Right cardiac atrium (tissue), 5 donors: ENCODE data around the gene FAM3C. TPM values are rescaled to one million over a fixed set of nuclear protein-coding genes. Genes with fewer than 3 reads are reported as not detected.

Source experiments
- ATAC-seq, 2 donors: fragments of 200-7000 bp; cut with Tn5 transposase; one replicate each; pipeline versions ENCODE4 v1.8.0 to v1.9.1; 2020; ENCODE audit warnings: moderate library complexity in 2 of 2, mild to moderate bottlenecking in 1 of 2
- DNase-seq, 3 donors: peaks; one replicate each; pipeline ENCODE4 v3.0.0-alpha.2; 2020
- H3K27ac ChIP-seq: one replicate; pipeline ENCODE4 v1.5.1; 2013; ENCODE audit warnings: mild to moderate bottlenecking, low read length, control low read depth, moderate library complexity
- H3K27me3 ChIP-seq: one replicate; pipeline ENCODE4 v1.6.1; 2013; ENCODE audit not compliant: control insufficient read depth, insufficient read depth
- H3K4me1 ChIP-seq: one replicate; pipeline ENCODE4 v1.6.1; 2013; ENCODE audit warnings: low read length; ENCODE audit not compliant: control insufficient read depth, insufficient read depth
- H3K4me3 ChIP-seq: one replicate; pipeline ENCODE4 v1.5.1; 2013; ENCODE audit warnings: low read length, control low read depth
- H3K9me3 ChIP-seq: one replicate; pipeline ENCODE4 v1.6.1; 2013; ENCODE audit warnings: low read length; ENCODE audit not compliant: control insufficient read depth
- WGBS: extraction: QIAGEN DNeasy Blood & Tissue Kit; methylation state at CpG from one replicate; pipeline ENCODE4 v1.1.7; 2013; 5-methylcytosine and 5-hydroxymethylcytosine counted together
- intact Hi-C, 4 donors: fragments of 100-400 bp; cut with DNase I; formaldehyde crosslinking; loops; one replicate each; pipeline versions ENCODE4 v1.11.0 to v1.14.0; 2022 to 2023
- polyA plus RNA-seq: library from polyadenylated mRNA; stranded (reverse); fragments of 200-250 nt; gene quantifications from one replicate; pipeline ENCODE4 v1.2.3, GENCODE V29; 2013
- total RNA-seq, 4 donors: library from RNA; stranded (reverse); fragmentation: NEBNext Ultra II Directional; extraction: Animal tissue kit (Norgen Biotek cat#: 25700); gene quantifications; one replicate each; pipeline ENCODE4 v1.2.1, GENCODE V29; 2021
- donor health status: healthy with polysubstance abuse.
- donor health status: DM: no; HTN: yes; CAD: no.
- donor health status: DM: no; HTN: no; CAD: no.
- donor health status: DM: no; HTN: yes; CAD: no; lungs with severe emphysema.
- donor health status: DM: yes; HTN: yes; CAD: no.

FAM3C gene
- total and polyA plus RNA-seq, 5 donors: 45.5 to 69.6 (median 60.5) TPM

DNA sequence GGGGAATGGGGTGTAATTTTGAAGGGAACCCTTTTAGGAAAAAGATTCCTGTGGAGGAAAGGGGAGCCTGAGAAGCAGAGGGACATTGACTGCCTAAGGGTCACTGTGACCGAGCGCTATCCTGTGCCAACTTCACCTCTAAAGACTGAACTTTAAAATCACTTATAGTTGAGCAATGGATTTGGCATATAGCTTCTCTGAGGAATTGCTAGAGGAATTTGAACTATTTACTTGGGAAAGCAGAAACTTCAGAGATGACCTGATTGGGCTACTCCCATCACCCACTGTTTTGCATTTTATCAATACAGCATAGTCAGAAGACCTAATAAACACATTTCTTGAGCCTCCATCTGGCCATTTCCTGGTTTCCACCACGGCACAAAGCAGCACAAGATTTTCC lies 91.0 kb downstream of the FAM3C start:
- Histone ChIP-seq H3K4me3 (no peak overlapping the region), H3K27ac (no peak overlapping the region), H3K27me3 (no peaks in the 10 kb centered on the region), H3K4me1 (no peaks in the 10 kb centered on the region), H3K9me3 (no peaks in the 10 kb centered on the region)
- intact Hi-C loops: no loop called here
- ATAC-seq (no peak), DNase-seq (no peak)
- 78% methylated on average over 3 of the region's 3 CpGs for WGBS

DNA sequence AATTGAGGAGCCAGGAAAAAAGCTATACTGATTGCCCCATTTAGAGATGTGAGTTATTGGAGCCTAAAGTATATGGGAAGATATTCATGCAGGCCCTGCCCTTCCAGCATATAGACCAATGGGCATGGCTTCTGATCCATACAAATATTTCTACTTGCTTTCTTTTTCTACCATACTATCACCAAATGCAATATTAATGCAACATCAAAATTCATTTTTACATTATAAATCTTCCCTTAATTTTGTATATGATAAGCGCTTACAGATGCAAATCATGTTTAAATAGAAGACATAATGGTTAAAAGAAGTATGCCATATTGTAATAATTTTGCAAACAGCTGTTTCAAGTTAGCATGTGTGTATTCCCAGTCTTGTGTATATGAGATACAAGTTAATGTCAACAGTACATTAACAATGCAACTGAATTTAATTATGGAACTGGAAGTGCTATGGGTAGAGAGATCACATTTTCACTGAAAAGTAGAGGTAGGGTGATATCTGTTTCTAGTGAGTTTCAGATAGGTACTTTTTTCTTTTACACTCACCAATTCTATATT lies 91.9 kb downstream of the FAM3C start:
- no peaks in the 10 kb centered on the region for H3K27me3 ChIP-seq
- no peak overlapping the region for H3K4me3 ChIP-seq
- 93% methylated on average over 1 of the region's 1 CpG for WGBS
- DNase-seq: no peak
- H3K4me1 ChIP-seq: no peaks in the 10 kb centered on the region
- H3K9me3 ChIP-seq: no peaks in the 10 kb centered on the region
- intact Hi-C loops: no loop called here
- no peak overlapping the region for H3K27ac ChIP-seq
- no peak for ATAC-seq

DNA sequence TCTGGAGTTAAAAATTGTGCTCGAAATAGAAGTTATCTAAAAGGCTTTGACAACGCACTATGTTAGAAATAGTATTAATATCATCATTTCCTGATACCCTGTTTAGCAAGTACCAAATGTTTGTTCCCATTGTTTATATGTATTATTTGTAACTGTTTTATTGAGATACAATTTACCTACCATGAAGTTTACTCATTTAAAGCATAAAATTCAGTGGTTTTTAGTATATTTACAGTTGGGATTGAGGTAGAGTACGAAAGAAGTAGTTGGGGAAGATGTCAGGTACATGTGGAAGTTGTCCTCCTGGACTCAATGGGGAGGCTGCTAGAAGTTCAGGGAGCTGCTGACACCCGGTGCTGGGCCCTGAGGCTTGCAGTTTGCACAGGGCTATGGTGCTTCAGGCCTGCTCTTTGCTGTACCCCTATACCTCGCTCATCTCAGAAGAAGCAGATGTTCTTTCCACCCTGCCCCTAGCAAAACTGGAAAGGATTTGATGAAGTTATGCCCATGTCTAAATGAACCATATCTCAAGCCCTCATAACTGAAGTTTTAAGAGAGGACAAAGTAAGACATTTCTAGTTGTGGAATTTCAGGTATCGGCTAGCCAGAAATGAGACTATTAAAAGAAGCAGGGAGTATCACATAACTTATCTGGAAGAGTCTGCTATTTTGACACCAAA lies 92.5 kb downstream of the FAM3C start:
- DNase-seq (no peak), ATAC-seq (no peak)
- H3K9me3 ChIP-seq: no peaks in the 10 kb centered on the region
- WGBS: 89% methylated on average over 6 of the region's 6 CpGs
- H3K27me3 ChIP-seq: no peaks in the 10 kb centered on the region
- H3K4me1 ChIP-seq: no peaks in the 10 kb centered on the region
- no peak overlapping the region for H3K4me3 ChIP-seq
- intact Hi-C loops: no loop called here
- no peak overlapping the region for H3K27ac ChIP-seq

DNA sequence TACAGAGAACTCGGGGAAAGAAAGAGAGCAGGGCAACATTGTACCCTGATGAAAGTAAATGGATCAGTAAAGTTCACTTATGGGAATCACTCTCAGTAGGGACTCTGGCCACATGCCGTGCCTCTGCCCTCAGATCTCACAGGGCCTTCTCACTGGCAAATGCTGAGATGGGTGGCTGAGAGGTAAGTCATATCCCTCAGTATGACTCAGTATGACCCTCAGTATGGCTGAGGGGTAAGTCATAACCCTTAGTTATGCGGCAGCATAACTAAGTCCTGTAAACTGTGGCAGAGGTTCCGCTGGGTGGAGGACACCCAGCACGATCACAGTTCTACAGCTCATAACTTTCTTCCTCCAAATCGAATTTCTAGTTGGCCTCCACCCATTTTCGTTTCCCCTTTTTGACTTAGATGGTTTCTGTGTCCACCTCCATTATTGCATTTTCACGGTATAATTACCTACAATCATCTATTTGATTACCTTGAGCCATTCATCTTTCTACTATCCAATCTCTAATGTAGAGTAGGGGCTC lies 93.8 kb downstream of the FAM3C start:
- no peaks in the 10 kb centered on the region for H3K4me1 ChIP-seq
- H3K27ac ChIP-seq: no peak overlapping the region
- no peak for ATAC-seq
- 91% methylated on average over 8 of the region's 8 CpGs for WGBS
- no peak for DNase-seq
- no peak overlapping the region for H3K4me3 ChIP-seq
- intact Hi-C loops: no loop called here
- no peaks in the 10 kb centered on the region for H3K27me3 ChIP-seq
- no peaks in the 10 kb centered on the region for H3K9me3 ChIP-seq

DNA sequence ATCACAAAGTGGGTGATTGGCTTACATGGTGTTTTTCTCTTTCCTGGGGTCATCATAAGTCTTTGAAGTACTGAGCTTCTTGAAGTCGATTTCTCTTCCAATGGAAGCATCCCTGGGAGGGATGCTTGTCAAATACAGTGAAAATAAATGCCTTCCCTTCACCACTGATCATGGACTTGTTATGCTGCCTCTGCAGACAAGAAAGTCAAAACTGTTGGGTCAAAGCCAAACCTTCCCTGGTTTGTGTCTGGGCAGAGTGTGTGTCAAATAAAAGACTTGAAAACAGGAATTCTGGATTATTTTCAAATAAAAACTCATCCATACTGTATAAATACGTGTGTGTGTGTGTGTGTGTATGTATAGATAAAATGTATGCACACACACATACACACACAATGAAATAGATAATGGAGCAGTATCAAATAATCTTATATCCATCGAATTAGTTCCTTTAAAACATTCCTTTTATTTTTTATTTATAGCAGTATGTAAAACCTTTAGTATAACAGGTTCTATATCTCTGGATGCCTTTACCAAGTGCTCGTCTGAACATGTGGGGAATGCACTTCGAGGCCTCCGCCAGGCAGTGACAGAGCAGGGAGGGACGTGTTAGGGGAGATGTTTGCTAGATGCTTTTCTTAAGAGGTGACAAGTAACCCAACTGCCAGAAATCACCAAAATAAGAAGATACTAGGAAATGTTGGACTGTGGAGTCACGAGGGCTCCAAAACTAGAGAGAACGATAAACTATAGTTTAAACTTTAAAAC lies 94.5 kb downstream of the FAM3C start:
- no peaks in the 10 kb centered on the region for H3K4me1 ChIP-seq
- WGBS: 73% methylated on average over 9 of the region's 9 CpGs
- no peaks in the 10 kb centered on the region for H3K27me3 ChIP-seq
- no peaks in the 10 kb centered on the region for H3K9me3 ChIP-seq
- no peak overlapping the region for H3K27ac ChIP-seq
- intact Hi-C loops: no loop called here
- ATAC-seq (no peak), DNase-seq (no peak)
- no peak overlapping the region for H3K4me3 ChIP-seq

DNA sequence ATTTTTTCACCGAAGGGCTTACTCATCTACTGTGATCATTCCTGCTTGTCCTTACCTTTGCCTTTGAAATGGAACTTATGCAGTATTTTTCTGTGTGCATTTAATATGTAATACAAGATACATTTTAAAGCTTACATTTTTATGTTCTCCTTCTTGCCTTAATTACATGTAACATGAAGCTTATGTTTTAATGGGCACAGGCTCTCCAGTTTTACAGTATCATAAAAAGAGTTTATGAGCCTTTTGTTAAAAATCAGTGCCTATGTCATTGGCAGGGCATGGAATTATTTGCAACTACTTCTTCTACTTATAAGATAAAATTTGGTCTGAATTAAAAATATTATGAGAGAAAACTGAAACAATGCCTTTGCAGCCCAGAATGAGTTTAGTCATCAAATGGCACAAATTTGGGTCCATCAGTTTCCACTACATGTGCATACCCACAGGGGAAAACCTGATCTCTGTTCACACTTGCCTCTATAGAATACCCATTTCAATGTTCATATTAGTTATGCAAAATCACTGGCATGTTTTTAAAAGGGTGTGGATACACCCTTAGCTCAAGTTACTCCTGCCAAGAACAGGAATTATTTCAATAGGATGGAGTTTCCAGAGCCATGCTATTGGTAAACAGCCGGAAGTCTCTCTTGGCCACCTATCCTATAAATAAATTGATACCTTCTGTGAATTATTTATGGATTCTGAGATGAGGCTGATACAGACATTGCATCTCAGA lies 95.3 kb downstream of the FAM3C start:
- H3K27me3 ChIP-seq: no peaks in the 10 kb centered on the region
- H3K9me3 ChIP-seq: no peaks in the 10 kb centered on the region
- ATAC-seq: no peak
- H3K4me3 ChIP-seq: no peak overlapping the region
- no peak overlapping the region for H3K27ac ChIP-seq
- intact Hi-C loops: no loop called here
- DNase-seq: no peak
- no peaks in the 10 kb centered on the region for H3K4me1 ChIP-seq
- WGBS: 90% methylated on average over 2 of the region's 2 CpGs

Other genes starting within 250 kb of the FAM3C start
- not detected for gene WNT16, start 67.3 kb downstream of the FAM3C start, total RNA-seq
- gene WNT16, start 67.3 kb downstream of the FAM3C start, polyA plus RNA-seq: not detected